Measurements from ENCODE around the gene AMZ2.
"Not testable (repeated sequence)": the region's sequence is repeated elsewhere in the genome, so short reads cannot be mapped to it uniquely, and the experiment has no call there.

The AMZ2 gene

DNA sequence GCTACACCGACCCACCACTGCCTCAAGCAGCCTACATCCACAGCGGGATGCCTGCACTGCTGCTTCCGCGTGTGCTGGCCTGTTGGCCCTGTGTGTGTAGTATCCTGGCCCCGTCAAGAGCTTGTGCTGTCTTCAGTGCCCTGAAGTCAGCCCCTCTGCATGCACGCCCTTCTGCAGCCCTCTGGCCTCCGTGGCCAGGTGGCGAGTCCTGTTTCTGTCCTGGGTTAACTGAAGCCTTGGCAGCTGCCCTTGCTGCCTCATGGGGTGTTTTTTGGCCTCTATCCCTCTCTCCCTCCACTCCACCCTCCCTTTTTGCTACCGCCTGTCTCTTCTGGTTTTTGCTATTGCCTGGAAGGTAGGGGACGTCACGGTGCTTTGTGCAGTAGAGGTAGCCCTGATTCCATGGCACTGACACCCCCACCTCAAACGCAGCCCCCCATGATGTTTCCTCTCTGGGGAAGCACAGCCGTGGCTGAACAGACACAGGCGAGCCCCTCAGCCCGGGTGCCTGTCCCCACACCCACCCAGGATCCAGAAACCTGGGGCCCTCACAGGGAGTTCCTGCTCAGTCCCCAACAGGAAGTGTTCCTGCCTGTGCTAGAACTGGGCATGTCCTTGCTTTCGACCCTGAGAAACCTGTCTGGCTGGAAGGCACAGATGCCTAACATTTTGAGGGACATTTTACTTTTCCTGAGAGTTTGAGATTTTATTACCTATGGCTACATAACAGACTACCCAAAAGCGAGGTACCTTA is 18.8 kb upstream of the AMZ2 start:
- H3K4me3 ChIP-seq (ENCODE audit: low read depth, low read length) = no peak overlapping the region
- TF ChIP-seq, protein P1, sequence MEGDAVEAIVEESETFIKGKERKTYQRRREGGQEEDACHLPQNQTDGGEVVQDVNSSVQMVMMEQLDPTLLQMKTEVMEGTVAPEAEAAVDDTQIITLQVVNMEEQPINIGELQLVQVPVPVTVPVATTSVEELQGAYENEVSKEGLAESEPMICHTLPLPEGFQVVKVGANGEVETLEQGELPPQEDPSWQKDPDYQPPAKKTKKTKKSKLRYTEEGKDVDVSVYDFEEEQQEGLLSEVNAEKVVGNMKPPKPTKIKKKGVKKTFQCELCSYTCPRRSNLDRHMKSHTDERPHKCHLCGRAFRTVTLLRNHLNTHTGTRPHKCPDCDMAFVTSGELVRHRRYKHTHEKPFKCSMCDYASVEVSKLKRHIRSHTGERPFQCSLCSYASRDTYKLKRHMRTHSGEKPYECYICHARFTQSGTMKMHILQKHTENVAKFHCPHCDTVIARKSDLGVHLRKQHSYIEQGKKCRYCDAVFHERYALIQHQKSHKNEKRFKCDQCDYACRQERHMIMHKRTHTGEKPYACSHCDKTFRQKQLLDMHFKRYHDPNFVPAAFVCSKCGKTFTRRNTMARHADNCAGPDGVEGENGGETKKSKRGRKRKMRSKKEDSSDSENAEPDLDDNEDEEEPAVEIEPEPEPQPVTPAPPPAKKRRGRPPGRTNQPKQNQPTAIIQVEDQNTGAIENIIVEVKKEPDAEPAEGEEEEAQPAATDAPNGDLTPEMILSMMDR (IDR thresholded peaks at IDR 0.05; ENCODE audit: low read depth, low read length) = no peak
- no peak overlapping the region for H3K27ac ChIP-seq

DNA sequence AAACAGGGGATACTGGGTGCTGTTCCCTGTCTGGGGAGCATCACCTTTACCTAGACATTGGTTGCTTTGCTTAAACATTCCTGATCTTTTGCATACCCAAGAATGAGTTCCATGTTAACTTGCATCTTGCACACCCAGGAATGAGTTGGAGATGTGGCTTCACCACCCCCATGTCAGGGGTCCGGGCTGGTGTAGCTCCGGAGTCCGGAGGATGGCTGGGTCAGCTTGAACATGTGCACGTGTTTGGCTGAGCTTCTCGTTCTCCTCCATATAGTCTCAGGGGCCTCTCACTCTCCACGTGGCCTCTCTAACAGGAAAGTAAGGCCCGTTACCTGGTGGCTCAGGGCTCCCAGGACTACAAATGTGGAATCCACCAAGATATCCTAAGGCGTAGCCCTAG is 18.2 kb upstream of the AMZ2 start:
- Histone ChIP-seq H3K27me3 (ENCODE audit: insufficient read depth, low read depth, severe bottlenecking) (no peaks in the 10 kb centered on the region), H3K27ac (no peak overlapping the region), H3K9me3 (ENCODE audit: severe bottlenecking) (no peaks in the 10 kb centered on the region), H3K4me3 (ENCODE audit: low read depth, low read length) (no peak overlapping the region), H3K36me3 (no peaks in the 10 kb centered on the region)
- TF ChIP-seq, protein P1 (IDR thresholded peaks at IDR 0.05; ENCODE audit: low read depth, low read length) = no peak
- DNase-seq = no peak

More for the DNA sequence above, 18.8 kb upstream of the AMZ2 start:
- Histone ChIP-seq H3K9me3 (ENCODE audit: severe bottlenecking) (no peaks in the 10 kb centered on the region), H3K27me3 (ENCODE audit: insufficient read depth, low read depth, severe bottlenecking) (no peaks in the 10 kb centered on the region), H3K36me3 (no peaks in the 10 kb centered on the region)
- DNase-seq = no peak

DNA sequence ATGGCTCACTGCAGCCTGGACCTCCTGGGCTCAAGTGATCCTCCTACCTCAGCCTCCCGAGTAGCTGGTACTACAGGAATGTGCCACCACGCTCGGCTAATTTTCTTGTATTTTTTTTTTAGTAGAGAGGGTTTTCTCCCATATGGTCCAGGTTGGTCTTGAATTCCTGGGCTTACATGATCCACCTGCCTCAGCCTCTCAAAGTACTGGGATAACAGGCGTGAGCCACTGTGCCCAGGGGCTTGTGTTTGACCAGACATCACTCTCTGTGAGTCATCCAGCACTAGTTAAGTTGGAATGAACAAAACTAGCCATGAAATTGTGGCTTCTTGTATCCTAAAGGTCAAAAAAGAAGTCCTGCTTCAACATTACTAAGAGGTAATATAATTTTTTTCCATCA is 16.7 kb upstream of the AMZ2 start:
- not testable (repeated sequence) for DNase-seq; H3K36me3 ChIP-seq; H3K27ac ChIP-seq; H3K27me3 ChIP-seq (ENCODE audit: insufficient read depth, low read depth, severe bottlenecking); H3K9me3 ChIP-seq (ENCODE audit: severe bottlenecking); H3K4me3 ChIP-seq (ENCODE audit: low read depth, low read length)

DNA sequence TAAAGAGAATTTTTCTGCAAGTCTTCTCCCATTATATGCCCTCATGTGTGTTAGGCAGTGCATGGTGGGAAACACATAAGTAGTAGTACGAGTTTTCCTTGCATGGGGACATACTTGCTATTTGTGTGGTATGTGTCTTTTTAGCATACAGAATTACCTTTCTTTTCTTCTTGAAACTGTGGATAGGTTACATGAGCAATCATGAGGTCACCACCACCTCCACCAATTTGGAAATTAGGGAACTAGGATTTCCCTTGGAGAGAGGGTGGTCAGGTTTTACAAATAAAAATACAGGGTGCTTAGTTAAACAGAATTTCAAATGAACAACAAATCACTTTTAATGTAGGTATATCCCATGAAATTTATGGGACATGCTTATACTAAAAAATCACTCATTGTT is 16.3 kb upstream of the AMZ2 start:
- Histone ChIP-seq H3K36me3 (no peaks in the 10 kb centered on the region), H3K27ac (no peak overlapping the region), H3K4me3 (ENCODE audit: low read depth, low read length) (no peak overlapping the region), H3K9me3 (ENCODE audit: severe bottlenecking) (no peaks in the 10 kb centered on the region), H3K27me3 (ENCODE audit: insufficient read depth, low read depth, severe bottlenecking) (no peaks in the 10 kb centered on the region)
- no peak for DNase-seq
- TF ChIP-seq, protein P1 (IDR thresholded peaks at IDR 0.05; ENCODE audit: low read depth, low read length) = no peak

DNA sequence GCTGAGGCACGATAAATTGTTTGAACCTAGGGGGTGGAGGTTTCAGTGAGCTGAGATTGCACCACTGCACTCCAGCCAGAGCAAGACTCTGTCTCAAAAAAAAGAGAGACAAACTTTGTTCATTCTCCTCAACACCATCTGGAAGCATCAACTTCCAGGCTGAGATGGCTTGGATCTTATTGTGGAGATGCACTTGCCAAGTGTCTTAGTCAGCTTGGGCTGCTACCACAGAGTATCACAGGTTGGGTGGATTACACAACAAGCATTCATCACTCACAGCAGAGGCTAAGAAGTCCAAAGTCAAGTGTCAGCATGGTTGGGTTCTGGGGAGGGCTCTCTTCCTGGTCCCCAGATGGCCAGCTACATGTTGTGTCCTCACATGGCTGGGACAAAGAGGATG is 15.1 kb upstream of the AMZ2 start:
- H3K36me3 ChIP-seq; H3K27ac ChIP-seq; H3K4me3 ChIP-seq (ENCODE audit: low read depth, low read length); DNase-seq; H3K27me3 ChIP-seq (ENCODE audit: insufficient read depth, low read depth, severe bottlenecking); H3K9me3 ChIP-seq (ENCODE audit: severe bottlenecking): not testable (repeated sequence)

DNA sequence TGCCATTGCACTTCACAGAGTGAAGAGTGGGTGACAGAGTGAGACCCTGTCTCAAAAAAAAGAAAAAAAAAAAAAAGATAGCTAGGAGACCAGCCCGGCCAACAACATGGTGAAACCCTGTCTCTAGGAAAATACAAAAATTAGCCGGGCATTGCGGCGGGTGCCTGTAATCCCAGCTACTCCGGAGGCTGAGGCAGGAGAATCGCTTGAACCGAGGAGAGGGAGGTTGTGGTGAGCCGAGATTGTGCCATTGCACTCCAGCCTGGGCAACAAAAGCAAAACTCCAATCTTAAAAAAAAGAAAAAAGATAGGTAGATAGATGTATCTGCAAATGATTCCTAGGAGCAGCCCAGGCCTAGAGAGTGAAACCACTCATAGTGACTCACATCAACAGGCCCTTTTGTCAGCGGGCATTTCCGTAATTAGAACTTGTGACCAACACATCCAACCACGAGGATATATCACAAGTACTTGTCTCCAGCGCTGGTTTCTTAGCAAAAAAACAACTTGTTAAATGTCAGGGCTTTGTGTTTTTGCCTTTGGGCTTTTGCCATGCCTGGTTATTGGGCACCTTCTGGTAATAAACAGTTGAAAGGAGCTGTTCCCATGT is 13.0 kb upstream of the AMZ2 start:
- H3K27me3 ChIP-seq (ENCODE audit: insufficient read depth, low read depth, severe bottlenecking); H3K27ac ChIP-seq; H3K4me3 ChIP-seq (ENCODE audit: low read depth, low read length); H3K36me3 ChIP-seq; H3K9me3 ChIP-seq (ENCODE audit: severe bottlenecking); DNase-seq: not testable (repeated sequence)

DNA sequence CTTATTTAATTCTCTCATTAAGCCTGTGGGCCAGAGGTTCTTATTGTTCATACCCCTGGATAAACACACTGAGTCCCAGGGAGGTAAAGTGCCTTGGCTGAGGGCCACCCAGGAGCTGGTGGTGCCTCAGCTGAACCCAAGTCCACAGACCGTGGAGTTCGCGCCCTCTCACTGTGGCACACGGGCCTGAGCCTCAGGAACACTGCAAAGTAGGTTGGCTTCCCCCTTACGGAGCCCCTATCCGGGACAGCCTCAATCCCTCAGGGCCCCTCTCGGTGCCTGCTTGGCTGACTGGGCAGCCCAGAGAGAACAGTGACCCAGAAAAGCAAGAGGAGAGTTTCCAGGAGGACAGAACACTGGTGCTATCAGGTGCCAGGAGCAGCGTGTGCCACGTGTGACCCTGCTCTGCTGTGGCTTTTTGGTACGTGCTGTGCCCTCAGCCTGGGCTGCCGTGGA is 12.5 kb upstream of the AMZ2 start:
- H3K4me3 ChIP-seq (ENCODE audit: low read depth, low read length); DNase-seq; H3K27ac ChIP-seq; H3K36me3 ChIP-seq; H3K9me3 ChIP-seq (ENCODE audit: severe bottlenecking); H3K27me3 ChIP-seq (ENCODE audit: insufficient read depth, low read depth, severe bottlenecking): not testable (repeated sequence)

DNA sequence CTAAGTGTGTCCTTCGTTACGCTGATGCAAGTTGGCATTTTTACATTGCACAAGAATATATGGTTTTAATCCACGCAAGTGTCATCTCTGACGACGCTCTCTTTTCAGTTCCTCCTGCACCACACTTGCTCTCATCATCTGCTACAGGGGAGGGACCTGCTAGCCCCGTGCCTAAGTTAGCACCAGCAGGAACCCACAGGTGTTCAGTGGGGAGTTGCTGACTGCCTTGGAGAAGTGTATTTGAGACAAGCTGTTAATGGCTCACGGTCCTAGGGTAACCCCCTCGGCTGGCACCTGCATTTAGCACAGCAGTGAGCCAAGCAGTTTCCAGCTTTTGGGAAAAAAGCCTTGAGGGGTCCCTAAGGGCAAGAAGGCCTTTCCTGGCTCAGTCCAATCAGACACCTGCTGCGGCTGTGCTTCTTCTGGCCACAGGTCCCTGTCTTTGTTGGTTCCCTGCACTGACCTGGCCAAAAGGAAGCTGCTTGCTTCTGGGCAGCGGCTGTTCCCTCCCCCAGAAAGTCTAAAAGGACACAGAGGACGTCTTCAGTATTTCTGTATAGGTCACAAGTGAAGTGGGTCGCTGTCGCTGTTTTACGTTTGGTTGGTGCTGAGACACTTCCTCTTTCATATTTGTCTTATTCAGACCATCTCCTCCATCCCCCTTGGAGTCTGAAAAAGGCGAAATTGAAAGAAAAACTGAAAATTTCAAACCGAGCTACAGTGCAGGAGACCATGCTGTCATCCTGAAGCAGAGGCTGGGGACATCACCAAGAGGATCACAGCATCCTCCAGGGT is 10.3 kb upstream of the AMZ2 start:
- H3K4me3 ChIP-seq (ENCODE audit: low read depth, low read length); H3K27me3 ChIP-seq (ENCODE audit: insufficient read depth, low read depth, severe bottlenecking); H3K27ac ChIP-seq: not testable (repeated sequence)

More for the DNA sequence above, 10.3 kb upstream of the AMZ2 start:
- H3K36me3 ChIP-seq; H3K9me3 ChIP-seq (ENCODE audit: severe bottlenecking); DNase-seq: not testable (repeated sequence)

All from WERI-Rb-1 (cell line).